GM23338 (cell line): ENCODE data around the gene CNOT4. TPM values are rescaled to one million over a fixed set of nuclear protein-coding genes. Genes with fewer than 3 reads are reported as not detected.

Experiments
- ATAC-seq: fragments of 200-7000 bp; cut with Tn5 transposase; 3 replicates; pipeline ENCODE4 v1.9.1; 2020
- DNase-seq: peaks from one replicate; pipeline ENCODE4 v3.0.0-alpha.2; 2015; ENCODE audit warnings: low spot score
- H2AFZ ChIP-seq: fragments of 200-600 bp; sonication (generic); 2 replicates; pipeline ENCODE4 v1.8.0; 2016; ENCODE audit warnings: antibody characterized with exemption, mild to moderate bottlenecking, moderate library complexity
- H3F3A ChIP-seq: fragments of 200-600 bp; sonication (generic); replicated peaks from 2 replicates; pipeline ENCODE4 v1.8.0; 2017; ENCODE audit warnings: antibody characterized with exemption, mixed run types, low read depth
- H3K27ac ChIP-seq: fragments of 200-600 bp; sonication (generic); 2 replicates; pipeline ENCODE4 v1.6.1; 2016; ENCODE audit warnings: low read depth
- H3K27me3 ChIP-seq: fragments of 200-600 bp; sonication (generic); 2 replicates; pipeline ENCODE4 v1.8.0; 2016; ENCODE audit warnings: mild to moderate bottlenecking, mixed run types, moderate library complexity; ENCODE audit not compliant: insufficient read depth
- H3K36me3 ChIP-seq: fragments of 200-600 bp; sonication (generic); 2 replicates; pipeline ENCODE4 v1.8.0; 2016; ENCODE audit warnings: mild to moderate bottlenecking; ENCODE audit not compliant: insufficient read depth
- H3K4me1 ChIP-seq: fragments of 200-600 bp; sonication (generic); 2 replicates; pipeline ENCODE4 v1.8.0; 2016; ENCODE audit warnings: mild to moderate bottlenecking, moderate library complexity; ENCODE audit not compliant: insufficient read depth
- H3K4me2 ChIP-seq: fragments of 200-600 bp; sonication (generic); 2 replicates; pipeline ENCODE4 v1.7.1; 2017; ENCODE audit warnings: mixed run types
- H3K4me3 ChIP-seq: fragments of 200-600 bp; sonication (generic); 2 replicates; pipeline ENCODE4 v1.6.1; 2016; ENCODE audit warnings: mixed run types
- H3K79me2 ChIP-seq: fragments of 200-600 bp; sonication (generic); replicated peaks from 2 replicates; pipeline ENCODE4 v1.8.0; 2017; ENCODE audit warnings: mild to moderate bottlenecking; ENCODE audit not compliant: insufficient read depth
- H3K9me2 ChIP-seq: fragments of 200-600 bp; sonication (generic); 2 replicates; pipeline ENCODE4 v1.8.0; 2017; ENCODE audit not compliant: insufficient read depth
- H4K20me1 ChIP-seq: fragments of 200-600 bp; sonication (generic); replicated peaks from 2 replicates; pipeline ENCODE4 v1.8.0; 2017; ENCODE audit warnings: mild to moderate bottlenecking; ENCODE audit not compliant: insufficient read depth
- H3K27ac Mint-ChIP-seq: 2 replicates; pipeline ENCODE4 v1.8.0; 2020; ENCODE audit warnings: inconsistent platforms, mild to moderate bottlenecking, moderate library complexity, mixed read lengths
- H3K27me3 Mint-ChIP-seq: 3 replicates; pipeline ENCODE4 v1.8.0; 2022; ENCODE audit warnings: low read depth, mild to moderate bottlenecking, moderate library complexity, mixed read lengths, inconsistent platforms; ENCODE audit not compliant: insufficient read depth, poor library complexity
- H3K36me3 Mint-ChIP-seq: 3 replicates; pipeline ENCODE4 v1.8.0; 2021; ENCODE audit warnings: low read depth, mild to moderate bottlenecking, inconsistent platforms, moderate library complexity, mixed read lengths
- H3K4me1 Mint-ChIP-seq: 3 replicates; pipeline ENCODE4 v1.8.0; 2020; ENCODE audit warnings: mild to moderate bottlenecking, inconsistent platforms, mixed read lengths
- H3K4me3 Mint-ChIP-seq: 3 replicates; pipeline ENCODE4 v1.8.0; 2021; ENCODE audit warnings: moderate library complexity, mild to moderate bottlenecking, inconsistent platforms, mixed read lengths
- H3K9me3 Mint-ChIP-seq: 3 replicates; pipeline ENCODE4 v1.8.0; 2020; ENCODE audit warnings: moderate library complexity, mild to moderate bottlenecking, inconsistent platforms, mixed read lengths
- CREB1 ChIP-seq: fragments of 250-450 bp; sonication (Bioruptor Pico); IDR thresholded peaks from 2 replicates; pipeline ENCODE4 v1.5.0; 2020; ENCODE audit warnings: low read depth, mild to moderate bottlenecking, moderate library complexity
- CTCF ChIP-seq, 2 experiments: fragments of 200-600 bp in 1 of 2; sonication (generic) in 1 of 2; conservative IDR thresholded peaks; 2 replicates each; pipeline versions ENCODE4 v1.5.1 to v1.6.1; 2016 to 2017; ENCODE audit warnings: antibody characterized with exemption in 2 of 2, low read depth in 2 of 2, mild to moderate bottlenecking in 2 of 2, moderate library complexity in 1 of 2
- ETS1 ChIP-seq: IDR thresholded peaks from 2 replicates; pipeline ENCODE4 v1.6.1; 2016; ENCODE audit warnings: antibody characterized with exemption
- EZH2 ChIP-seq: fragments of 200-600 bp; sonication (generic); IDR thresholded peaks from one replicate; pipeline ENCODE4 v1.8.0; 2017; ENCODE audit warnings: antibody characterized with exemption, mild to moderate bottlenecking, low read depth; ENCODE audit not compliant: unreplicated experiment
- EZH2phosphoT487 ChIP-seq: fragments of 200-600 bp; sonication (generic); IDR thresholded peaks from one replicate; pipeline ENCODE4 v1.8.1; 2018; ENCODE audit warnings: antibody characterized with exemption; ENCODE audit not compliant: unreplicated experiment
- JUNB ChIP-seq: IDR thresholded peaks from one replicate; pipeline ENCODE4 v1.6.1; 2016; ENCODE audit warnings: antibody characterized with exemption; ENCODE audit not compliant: unreplicated experiment
- NANOG ChIP-seq: IDR thresholded peaks from 2 replicates; pipeline ENCODE4 v1.6.1; 2016; ENCODE audit warnings: antibody characterized with exemption, borderline replicate concordance
- POLR2AphosphoS5 ChIP-seq: IDR thresholded peaks from 2 replicates; pipeline ENCODE4 v1.6.1; 2016; ENCODE audit warnings: antibody characterized with exemption, low read depth
- REST ChIP-seq: IDR thresholded peaks from one replicate; pipeline ENCODE4 v1.6.1; 2018; ENCODE audit warnings: antibody characterized with exemption; ENCODE audit not compliant: unreplicated experiment
- STAT1 ChIP-seq: IDR thresholded peaks from one replicate; pipeline ENCODE4 v1.6.1; 2016; ENCODE audit warnings: antibody characterized with exemption; ENCODE audit not compliant: unreplicated experiment
- ZNF114 ChIP-seq: fragments of 250-450 bp; sonication (Bioruptor Pico); IDR thresholded peaks from 2 replicates; pipeline ENCODE4 v1.5.0; 2020; ENCODE audit warnings: mild to moderate bottlenecking, moderate library complexity
- ZNF331 ChIP-seq: fragments of 250-450 bp; sonication (Bioruptor Pico); IDR thresholded peaks from 2 replicates; pipeline ENCODE4 v1.5.0; 2020; ENCODE audit warnings: low read depth, mild to moderate bottlenecking, moderate library complexity
- polyA plus RNA-seq: library from polyadenylated mRNA; unstranded; fragments of >200 nt; fragmentation: Nextera tagmentation; extraction: Ambion mirVana; gene quantifications from 2 replicates; pipeline ENCODE4 v1.2.1, GENCODE V29; 2016
- total RNA-seq: library from RNA; depleted of rRNA; stranded (reverse); fragments of >200 nt; shearing (Covaris generic); gene quantifications from 2 replicates; pipeline ENCODE4 v1.2.3, GENCODE V29; 2014
- TF ChIP-seq, protein P1 (sequence below): fragments of 250-450 bp; sonication (Bioruptor Pico); IDR thresholded peaks from 2 replicates; pipeline ENCODE4 v1.5.0; 2020; ENCODE audit warnings: mild to moderate bottlenecking, moderate library complexity

The CNOT4 gene
- total and polyA plus RNA-seq, 2 experiments from 2014 or later: 18.9 to 26.2 TPM

- peak overlapping the region; percentile 99 for H2AFZ ChIP-seq
- H3K4me3 ChIP-seq: peak overlapping the region; percentile 78
- no peaks in the 10 kb centered on the region for H3K36me3 Mint-ChIP-seq
- peaks cover 5% of the 10 kb centered on the region for H3K27me3 Mint-ChIP-seq
- peaks cover 19% of the 10 kb centered on the region for H4K20me1 ChIP-seq
- H3F3A ChIP-seq: no peaks in the 10 kb centered on the region
- no peak overlapping the region for H3K4me3 Mint-ChIP-seq
- ATAC-seq (no peak), DNase-seq (no peak)
- H3K27ac ChIP-seq: no peak overlapping the region
- TF ChIP-seq JUNB: no peak
- no peak for TF ChIP-seq CTCF (conservative IDR thresholded peaks at IDR 0.05; ENCODE audit: low read depth in 2 of 2)
- no peak for TF ChIP-seq STAT1
- TF ChIP-seq EZH2: no peak
- TF ChIP-seq, protein P1, sequence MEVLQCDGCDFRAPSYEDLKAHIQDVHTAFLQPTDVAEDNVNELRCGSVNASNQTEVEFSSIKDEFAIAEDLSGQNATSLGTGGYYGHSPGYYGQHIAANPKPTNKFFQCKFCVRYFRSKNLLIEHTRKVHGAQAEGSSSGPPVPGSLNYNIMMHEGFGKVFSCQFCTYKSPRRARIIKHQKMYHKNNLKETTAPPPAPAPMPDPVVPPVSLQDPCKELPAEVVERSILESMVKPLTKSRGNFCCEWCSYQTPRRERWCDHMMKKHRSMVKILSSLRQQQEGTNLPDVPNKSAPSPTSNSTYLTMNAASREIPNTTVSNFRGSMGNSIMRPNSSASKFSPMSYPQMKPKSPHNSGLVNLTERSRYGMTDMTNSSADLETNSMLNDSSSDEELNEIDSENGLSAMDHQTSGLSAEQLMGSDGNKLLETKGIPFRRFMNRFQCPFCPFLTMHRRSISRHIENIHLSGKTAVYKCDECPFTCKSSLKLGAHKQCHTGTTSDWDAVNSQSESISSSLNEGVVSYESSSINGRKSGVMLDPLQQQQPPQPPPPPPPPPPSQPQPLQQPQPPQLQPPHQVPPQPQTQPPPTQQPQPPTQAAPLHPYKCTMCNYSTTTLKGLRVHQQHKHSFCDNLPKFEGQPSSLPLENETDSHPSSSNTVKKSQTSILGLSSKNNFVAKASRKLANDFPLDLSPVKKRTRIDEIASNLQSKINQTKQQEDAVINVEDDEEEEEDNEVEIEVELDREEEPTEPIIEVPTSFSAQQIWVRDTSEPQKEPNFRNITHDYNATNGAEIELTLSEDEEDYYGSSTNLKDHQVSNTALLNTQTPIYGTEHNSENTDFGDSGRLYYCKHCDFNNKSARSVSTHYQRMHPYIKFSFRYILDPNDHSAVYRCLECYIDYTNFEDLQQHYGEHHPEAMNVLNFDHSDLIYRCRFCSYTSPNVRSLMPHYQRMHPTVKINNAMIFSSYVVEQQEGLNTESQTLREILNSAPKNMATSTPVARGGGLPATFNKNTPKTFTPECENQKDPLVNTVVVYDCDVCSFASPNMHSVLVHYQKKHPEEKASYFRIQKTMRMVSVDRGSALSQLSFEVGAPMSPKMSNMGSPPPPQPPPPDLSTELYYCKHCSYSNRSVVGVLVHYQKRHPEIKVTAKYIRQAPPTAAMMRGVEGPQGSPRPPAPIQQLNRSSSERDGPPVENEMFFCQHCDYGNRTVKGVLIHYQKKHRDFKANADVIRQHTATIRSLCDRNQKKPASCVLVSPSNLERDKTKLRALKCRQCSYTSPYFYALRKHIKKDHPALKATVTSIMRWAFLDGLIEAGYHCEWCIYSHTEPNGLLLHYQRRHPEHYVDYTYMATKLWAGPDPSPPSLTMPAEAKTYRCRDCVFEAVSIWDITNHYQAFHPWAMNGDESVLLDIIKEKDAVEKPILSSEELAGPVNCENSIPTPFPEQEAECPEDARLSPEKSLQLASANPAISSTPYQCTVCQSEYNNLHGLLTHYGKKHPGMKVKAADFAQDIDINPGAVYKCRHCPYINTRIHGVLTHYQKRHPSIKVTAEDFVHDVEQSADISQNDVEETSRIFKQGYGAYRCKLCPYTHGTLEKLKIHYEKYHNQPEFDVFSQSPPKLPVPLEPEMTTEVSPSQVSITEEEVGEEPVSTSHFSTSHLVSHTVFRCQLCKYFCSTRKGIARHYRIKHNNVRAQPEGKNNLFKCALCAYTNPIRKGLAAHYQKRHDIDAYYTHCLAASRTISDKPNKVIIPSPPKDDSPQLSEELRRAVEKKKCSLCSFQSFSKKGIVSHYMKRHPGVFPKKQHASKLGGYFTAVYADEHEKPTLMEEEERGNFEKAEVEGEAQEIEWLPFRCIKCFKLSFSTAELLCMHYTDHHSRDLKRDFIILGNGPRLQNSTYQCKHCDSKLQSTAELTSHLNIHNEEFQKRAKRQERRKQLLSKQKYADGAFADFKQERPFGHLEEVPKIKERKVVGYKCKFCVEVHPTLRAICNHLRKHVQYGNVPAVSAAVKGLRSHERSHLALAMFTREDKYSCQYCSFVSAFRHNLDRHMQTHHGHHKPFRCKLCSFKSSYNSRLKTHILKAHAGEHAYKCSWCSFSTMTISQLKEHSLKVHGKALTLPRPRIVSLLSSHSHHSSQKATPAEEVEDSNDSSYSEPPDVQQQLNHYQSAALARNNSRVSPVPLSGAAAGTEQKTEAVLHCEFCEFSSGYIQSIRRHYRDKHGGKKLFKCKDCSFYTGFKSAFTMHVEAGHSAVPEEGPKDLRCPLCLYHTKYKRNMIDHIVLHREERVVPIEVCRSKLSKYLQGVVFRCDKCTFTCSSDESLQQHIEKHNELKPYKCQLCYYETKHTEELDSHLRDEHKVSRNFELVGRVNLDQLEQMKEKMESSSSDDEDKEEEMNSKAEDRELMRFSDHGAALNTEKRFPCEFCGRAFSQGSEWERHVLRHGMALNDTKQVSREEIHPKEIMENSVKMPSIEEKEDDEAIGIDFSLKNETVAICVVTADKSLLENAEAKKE (CRISPR knock-in tag): no peak
- TF ChIP-seq ETS1: no peak
- TF ChIP-seq NANOG: no peak
- TF ChIP-seq EZH2phosphoT487: no peak
- TF ChIP-seq ZNF331 (CRISPR knock-in tag): no peak
- TF ChIP-seq ZNF114 (CRISPR knock-in tag): no peak
- TF ChIP-seq REST: no peak
- TF ChIP-seq CREB1: no peak
- TF ChIP-seq POLR2AphosphoS5: no peak
- no peaks in the 10 kb centered on the region for H3K36me3 ChIP-seq
- H3K27me3 ChIP-seq: no peaks in the 10 kb centered on the region
- peak overlapping the region; percentile 91 for H3K4me2 ChIP-seq
- peaks cover 11% of the 10 kb centered on the region; the same call in 2 of the 3 replicates for H3K4me1 Mint-ChIP-seq
- no peaks in the 10 kb centered on the region for H3K9me2 ChIP-seq
- no peak overlapping the region for H3K27ac Mint-ChIP-seq
- no peaks in the 10 kb centered on the region for H3K9me3 Mint-ChIP-seq
- peaks cover 10% of the 10 kb centered on the region; the same call in 1 of the 2 replicates for H3K4me1 ChIP-seq
- H3K79me2 ChIP-seq: peaks cover 37% of the 10 kb centered on the region
Observed at GRCh38 chr7:135510592-135511183, 786 bp upstream of the CNOT4 start.
